ENCODE data around the gene OVOL2.

DNA sequence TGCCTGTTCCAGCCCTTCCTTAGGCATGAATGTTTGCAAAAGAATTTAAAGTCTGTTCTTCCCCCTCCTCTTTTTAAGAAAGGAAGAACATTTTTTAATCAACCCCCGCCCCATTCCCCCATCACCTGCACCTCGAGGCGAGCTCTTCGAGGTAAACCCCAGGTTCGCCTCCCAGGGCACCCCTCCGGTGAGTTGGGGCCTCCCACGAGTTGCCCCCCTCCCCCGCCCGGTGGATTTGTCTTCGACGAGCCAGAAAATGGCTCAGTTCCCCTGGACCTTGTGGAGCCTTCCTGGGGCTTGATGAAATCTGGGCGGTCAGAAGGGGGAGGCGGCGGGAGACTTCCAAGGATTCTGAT lies 256 bp upstream of the OVOL2 start:
- TF ChIP-seq, protein P1, sequence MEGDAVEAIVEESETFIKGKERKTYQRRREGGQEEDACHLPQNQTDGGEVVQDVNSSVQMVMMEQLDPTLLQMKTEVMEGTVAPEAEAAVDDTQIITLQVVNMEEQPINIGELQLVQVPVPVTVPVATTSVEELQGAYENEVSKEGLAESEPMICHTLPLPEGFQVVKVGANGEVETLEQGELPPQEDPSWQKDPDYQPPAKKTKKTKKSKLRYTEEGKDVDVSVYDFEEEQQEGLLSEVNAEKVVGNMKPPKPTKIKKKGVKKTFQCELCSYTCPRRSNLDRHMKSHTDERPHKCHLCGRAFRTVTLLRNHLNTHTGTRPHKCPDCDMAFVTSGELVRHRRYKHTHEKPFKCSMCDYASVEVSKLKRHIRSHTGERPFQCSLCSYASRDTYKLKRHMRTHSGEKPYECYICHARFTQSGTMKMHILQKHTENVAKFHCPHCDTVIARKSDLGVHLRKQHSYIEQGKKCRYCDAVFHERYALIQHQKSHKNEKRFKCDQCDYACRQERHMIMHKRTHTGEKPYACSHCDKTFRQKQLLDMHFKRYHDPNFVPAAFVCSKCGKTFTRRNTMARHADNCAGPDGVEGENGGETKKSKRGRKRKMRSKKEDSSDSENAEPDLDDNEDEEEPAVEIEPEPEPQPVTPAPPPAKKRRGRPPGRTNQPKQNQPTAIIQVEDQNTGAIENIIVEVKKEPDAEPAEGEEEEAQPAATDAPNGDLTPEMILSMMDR (conservative IDR thresholded peaks at IDR 0.05; ENCODE audit: low read depth in 2 of 2), result no peak
- TF ChIP-seq POLR2AphosphoS5 (IDR thresholded peaks at IDR 0.05; ENCODE audit: low read depth), result no peak
- TF ChIP-seq NANOG (IDR thresholded peaks at IDR 0.05; ENCODE audit: borderline replicate concordance), result no peak
- TF ChIP-seq EZH2 (IDR thresholded peaks at IDR 0.05; ENCODE audit: low read depth, unreplicated experiment), result no peak
- TF ChIP-seq ZNF114 (CRISPR knock-in tag; IDR thresholded peaks at IDR 0.05), result no peak
- no peak for TF ChIP-seq CREB1 (CRISPR knock-in tag; IDR thresholded peaks at IDR 0.05; ENCODE audit: low read depth)
- TF ChIP-seq, protein P2, sequence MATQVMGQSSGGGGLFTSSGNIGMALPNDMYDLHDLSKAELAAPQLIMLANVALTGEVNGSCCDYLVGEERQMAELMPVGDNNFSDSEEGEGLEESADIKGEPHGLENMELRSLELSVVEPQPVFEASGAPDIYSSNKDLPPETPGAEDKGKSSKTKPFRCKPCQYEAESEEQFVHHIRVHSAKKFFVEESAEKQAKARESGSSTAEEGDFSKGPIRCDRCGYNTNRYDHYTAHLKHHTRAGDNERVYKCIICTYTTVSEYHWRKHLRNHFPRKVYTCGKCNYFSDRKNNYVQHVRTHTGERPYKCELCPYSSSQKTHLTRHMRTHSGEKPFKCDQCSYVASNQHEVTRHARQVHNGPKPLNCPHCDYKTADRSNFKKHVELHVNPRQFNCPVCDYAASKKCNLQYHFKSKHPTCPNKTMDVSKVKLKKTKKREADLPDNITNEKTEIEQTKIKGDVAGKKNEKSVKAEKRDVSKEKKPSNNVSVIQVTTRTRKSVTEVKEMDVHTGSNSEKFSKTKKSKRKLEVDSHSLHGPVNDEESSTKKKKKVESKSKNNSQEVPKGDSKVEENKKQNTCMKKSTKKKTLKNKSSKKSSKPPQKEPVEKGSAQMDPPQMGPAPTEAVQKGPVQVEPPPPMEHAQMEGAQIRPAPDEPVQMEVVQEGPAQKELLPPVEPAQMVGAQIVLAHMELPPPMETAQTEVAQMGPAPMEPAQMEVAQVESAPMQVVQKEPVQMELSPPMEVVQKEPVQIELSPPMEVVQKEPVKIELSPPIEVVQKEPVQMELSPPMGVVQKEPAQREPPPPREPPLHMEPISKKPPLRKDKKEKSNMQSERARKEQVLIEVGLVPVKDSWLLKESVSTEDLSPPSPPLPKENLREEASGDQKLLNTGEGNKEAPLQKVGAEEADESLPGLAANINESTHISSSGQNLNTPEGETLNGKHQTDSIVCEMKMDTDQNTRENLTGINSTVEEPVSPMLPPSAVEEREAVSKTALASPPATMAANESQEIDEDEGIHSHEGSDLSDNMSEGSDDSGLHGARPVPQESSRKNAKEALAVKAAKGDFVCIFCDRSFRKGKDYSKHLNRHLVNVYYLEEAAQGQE (IDR thresholded peaks at IDR 0.05; ENCODE audit: unreplicated experiment), result no peak
- no peak for TF ChIP-seq STAT1 (IDR thresholded peaks at IDR 0.05; ENCODE audit: unreplicated experiment)
- TF ChIP-seq, protein P3, sequence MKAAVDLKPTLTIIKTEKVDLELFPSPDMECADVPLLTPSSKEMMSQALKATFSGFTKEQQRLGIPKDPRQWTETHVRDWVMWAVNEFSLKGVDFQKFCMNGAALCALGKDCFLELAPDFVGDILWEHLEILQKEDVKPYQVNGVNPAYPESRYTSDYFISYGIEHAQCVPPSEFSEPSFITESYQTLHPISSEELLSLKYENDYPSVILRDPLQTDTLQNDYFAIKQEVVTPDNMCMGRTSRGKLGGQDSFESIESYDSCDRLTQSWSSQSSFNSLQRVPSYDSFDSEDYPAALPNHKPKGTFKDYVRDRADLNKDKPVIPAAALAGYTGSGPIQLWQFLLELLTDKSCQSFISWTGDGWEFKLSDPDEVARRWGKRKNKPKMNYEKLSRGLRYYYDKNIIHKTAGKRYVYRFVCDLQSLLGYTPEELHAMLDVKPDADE (IDR thresholded peaks at IDR 0.05), result no peak
- TF ChIP-seq EZH2phosphoT487 (IDR thresholded peaks at IDR 0.05; ENCODE audit: unreplicated experiment), result no peak
